Stimulated activated CD8-positive, alpha-beta memory T cell treated with anti-CD3 and anti-CD28 coated beads, Interleukin-4, amount 100 ng/mL, for 1 hour (primary cell): ENCODE measurements around the gene UBAP1.
"Not testable (repeated sequence)": the region's sequence is repeated elsewhere in the genome, so short reads cannot be mapped to it uniquely, and the experiment has no call there.

Experiments used
- DNase-seq, 2 donors: peaks; one replicate each; pipeline ENCODE4 v3.0.0-alpha.2; 2020; ENCODE audit warnings: low read depth in 2 of 2, low spot score in 1 of 2

Gene UBAP1

DNA sequence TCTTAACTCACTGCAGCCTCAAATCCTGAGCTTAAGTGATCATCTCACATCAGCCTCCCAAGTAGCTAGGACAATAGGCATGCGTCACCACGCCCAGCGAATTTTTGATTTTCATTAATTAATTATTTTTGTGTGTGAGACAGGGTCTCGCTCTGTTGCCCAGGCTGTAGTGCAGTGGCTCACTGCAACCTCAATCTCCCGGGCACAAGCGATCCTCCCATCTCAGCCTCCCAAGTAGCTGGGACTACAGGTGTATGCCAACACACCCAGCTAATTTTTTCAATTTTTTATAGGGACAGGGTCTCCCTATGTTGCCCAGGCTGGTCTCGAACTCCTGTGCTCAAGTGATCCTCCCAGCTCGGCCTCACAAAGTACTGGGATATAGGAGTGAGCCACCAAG, 41.4 kb downstream of the UBAP1 start:
- DNase-seq: no peak

- no peak for DNase-seq
Measured at GRCh38 chr9:34224349-34224748, 45.5 kb downstream of the UBAP1 start.

GRCh38 chr9:34226144-34226760, 47.4 kb downstream of the UBAP1 start:
- not testable (repeated sequence) for DNase-seq

- no peak for DNase-seq
Measured at GRCh38 chr9:34227445-34227844, 48.6 kb downstream of the UBAP1 start.

DNA sequence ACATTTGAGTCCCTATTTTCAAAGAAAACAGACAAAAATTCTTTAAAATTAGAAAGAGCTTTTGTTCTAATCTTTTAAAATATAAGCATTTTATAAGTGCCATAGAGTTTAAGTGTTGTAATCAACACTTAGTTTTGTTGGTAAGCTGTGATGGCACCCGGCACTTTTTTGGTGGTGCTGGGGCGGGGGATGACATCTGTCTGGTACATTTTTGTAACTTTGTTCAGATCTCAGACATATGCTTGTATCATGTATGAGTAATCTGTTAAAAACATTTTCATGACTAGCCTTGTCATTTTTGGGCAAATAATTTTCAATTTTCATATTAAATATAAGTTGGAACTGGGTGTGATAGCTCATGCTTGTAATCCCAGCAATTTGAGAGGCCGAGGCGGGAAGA, 51.7 kb downstream of the UBAP1 start:
- no peak for DNase-seq

DNA sequence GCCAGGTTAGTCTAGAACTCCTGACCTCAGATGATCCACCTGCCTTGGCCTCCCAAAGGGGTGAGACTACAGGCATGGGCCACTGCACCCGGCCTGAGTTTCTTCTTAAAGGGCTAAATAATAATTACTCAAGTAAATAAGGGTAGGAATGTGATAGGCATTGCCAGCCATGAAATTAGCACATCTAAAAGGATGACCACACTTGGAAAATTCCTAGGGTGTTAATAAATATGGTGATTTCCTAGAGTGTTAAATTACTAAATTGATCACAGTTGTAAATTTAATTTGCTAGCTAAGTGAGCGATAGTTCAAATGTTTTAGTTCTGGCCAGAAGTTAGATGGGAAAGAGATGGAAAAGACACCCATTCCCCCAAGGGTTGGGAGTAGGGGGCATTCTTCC, 53.4 kb downstream of the UBAP1 start:
- no peak for DNase-seq

DNA sequence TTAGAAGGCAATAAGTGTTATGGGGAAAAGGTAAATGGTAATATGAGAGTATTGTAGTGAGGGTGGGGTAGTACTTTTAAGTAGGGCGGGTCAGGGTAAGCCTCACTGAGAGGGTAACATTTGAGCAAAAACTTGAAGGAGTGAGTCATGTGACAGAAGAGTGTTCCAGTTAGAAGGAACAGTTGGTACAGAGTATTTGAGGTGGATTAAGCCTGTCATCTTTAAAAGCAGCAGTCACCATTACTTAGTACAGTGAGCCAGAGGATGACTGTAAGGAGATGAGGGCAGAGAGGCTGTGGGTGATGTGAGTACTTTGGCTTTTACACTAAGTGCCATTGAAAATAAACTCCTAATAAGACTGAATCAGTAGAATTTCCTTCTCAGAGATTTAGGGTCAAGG, 54.8 kb downstream of the UBAP1 start:
- no peak for DNase-seq

DNA sequence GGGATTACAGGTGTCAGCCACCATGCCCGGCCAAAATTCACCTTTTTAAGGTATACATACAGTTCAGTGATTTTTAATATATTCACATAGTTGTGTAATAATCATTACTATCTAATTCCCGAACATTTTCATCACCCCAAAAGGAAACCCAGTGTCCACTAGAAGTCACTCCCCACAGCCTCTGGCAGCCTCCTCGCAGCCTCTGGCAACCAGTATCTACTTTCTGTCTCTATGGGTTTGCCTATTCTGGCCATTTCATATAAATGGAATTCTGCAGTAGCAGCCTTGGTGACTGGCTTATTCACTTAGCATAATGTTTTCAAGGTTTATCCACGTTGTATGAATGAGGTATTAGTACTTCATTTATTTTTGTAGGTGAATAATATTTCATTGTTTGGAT, 59.0 kb downstream of the UBAP1 start:
- no peak for DNase-seq

- DNase-seq: no peak
Measured at GRCh38 chr9:34240006-34240405, 61.2 kb downstream of the UBAP1 start.

DNA sequence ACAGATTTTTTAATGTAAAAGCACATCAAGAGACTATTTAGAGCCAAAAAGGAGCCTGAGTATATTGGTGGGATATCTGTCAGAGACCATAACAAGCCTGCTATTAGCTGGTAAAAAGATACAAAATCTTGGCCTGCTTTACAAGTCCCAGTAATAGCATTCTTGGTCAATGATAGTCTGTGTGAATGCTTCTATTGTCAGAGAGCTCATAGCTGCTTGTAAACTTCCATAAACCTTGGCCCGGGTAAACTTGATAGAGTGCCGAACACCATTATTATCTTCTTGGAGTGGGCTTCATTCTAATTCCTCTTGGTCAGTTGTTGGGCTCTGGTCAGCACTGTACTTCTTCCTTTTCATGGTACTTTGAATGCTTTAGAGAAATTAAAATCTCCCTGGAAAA, 64.0 kb downstream of the UBAP1 start:
- no peak for DNase-seq

DNA sequence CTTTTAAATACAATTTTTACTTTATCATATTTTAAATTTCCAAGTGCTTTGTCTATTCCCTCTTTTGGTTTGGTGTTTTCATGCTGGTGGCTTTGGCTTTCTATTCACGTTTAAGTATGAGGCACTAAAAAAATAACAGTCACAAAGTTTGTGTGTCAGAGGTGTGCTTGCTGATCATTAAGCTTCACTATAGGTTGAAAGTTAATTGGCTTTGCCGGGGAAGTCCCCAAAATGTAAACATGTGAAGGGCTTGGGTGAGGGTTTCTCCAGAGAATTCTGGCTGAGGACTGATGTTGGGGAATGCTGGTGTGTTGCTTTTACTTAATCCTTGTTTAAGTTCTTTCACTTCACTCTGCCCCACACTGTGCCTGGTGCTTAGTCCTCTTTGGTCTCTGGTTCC, 66.4 kb downstream of the UBAP1 start:
- DNase-seq: not testable (repeated sequence)

GRCh38 chr9:34246453-34246852, 67.6 kb downstream of the UBAP1 start:
- DNase-seq: no peak

GRCh38 chr9:34247782-34248181, 68.9 kb downstream of the UBAP1 start:
- DNase-seq: not testable (repeated sequence)

- no peak for DNase-seq
Measured at GRCh38 chr9:34249274-34249673, 70.4 kb downstream of the UBAP1 start.

GRCh38 chr9:34250721-34251120, 71.9 kb downstream of the UBAP1 start:
- DNase-seq: no peak

GRCh38 chr9:34252016-34252415, 73.2 kb downstream of the UBAP1 start:
- no peak for DNase-seq

DNA sequence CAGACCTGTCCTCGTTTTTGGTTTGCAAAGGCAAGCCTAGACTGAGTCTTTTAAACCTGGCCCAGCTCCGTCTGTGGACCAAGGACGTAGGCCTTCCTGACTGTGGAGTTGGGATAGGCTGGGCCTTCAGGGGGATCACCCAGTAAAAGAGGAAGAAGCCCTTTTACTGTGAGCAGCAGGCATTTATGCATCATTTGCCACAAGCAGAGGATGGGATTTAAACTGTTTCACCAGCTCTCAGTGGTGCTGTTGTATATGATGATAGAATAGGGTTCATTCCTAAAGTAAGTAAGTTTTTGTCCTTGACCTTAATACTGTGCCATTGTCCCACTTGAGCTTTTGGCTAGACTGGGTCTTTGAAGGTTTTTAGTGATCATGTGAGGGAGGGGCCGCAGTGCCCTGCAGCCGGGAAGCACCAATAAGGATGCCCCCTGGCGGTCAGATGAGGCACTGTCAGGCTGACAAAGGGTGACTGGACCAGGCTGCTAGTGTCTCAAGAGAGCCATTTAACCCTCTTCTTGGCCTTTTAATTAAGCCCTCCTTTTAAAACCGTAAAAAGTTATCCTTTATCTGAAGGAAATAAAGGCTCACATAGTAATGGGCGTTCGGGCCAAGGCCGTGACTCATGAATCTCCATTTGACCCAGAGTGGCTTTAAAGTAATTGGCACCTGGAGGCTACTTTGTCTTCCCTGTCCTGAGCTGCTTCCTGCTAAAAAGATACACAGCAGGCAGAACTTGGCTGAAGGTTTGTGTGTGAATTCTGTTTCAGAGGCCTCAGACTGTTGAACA, 74.0 kb downstream of the UBAP1 start:
- peak; percentile 24 to 49 for DNase-seq

DNA sequence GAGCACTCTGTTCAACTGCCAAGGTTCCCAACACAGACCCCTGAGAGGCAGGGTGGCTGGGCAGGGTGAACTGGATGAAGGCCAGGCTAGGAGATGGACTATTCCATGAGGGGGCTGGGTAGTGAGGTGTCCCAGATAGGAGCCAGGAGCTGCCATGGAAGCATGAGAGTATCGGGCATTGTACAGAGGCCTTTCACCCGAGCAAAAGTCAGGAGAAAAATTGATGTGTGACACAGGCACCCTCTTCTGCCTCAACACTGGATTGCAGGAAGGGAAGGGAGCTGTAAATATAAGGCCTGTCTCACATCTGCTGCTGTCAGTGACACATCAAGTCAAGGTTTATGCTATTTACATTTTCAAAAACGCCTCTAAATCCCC, 74.6 kb downstream of the UBAP1 start:
- DNase-seq: no peak

DNA sequence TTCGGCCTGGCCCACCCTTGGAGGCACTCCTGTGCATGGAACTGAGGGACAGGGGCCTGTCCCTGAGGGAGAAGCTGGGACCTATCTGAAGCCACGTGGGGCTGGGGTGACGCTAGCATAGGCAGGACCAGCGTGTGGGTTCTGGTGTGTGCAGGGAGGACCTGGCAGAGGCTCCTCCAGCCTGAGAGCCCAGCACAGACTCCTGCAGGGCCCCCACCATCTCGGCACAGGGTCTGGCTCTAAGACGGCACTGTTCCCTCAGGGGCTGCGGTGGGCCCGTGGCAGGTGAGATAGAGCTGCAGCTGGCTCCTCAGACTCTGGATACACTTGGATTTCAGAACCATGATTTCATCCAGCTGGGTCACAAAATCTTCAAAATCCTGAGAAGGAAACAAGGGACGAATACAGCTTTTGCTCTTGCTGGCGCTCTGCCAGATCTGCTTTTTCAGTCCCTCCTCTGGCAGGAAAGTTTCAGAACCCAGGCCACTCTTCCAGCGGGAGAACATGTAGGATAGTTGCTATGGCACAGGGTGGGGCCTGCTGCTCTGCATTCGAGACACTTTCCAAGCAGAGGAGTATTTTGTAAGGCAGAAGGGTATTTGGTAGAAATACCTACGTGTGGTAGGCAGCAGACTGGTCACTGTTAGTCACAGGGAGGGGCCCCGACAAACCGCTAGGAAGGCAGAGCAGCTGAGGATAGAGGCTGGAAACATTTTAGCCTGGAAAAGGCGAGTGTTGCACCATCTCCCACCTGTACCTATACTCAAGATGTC, 75.5 kb downstream of the UBAP1 start:
- DNase-seq: no peak

- DNase-seq: no peak
Measured at GRCh38 chr9:34254966-34255825, 76.4 kb downstream of the UBAP1 start.

GRCh38 chr9:34256104-34256503, 77.3 kb downstream of the UBAP1 start:
- DNase-seq: no peak
